Glutamatergic neuron (in vitro differentiated cells): ENCODE data around the gene CBFA2T3. TPM values are rescaled to one million over a fixed set of nuclear protein-coding genes. Genes with fewer than 3 reads are reported as not detected.
A peak's percentile ranks its signal among the peaks of the same experiment; 100 is the strongest.

Experiments used
- DNase-seq: peaks from one replicate; pipeline ENCODE4 v3.0.0; 2022
- H3K27ac Mint-ChIP-seq: one replicate; pipeline ENCODE4 v1.8.0; 2020; ENCODE audit warnings: mild to moderate bottlenecking, mixed read lengths, inconsistent platforms; ENCODE audit not compliant: unreplicated experiment
- H3K27me3 Mint-ChIP-seq: one replicate; pipeline ENCODE4 v1.8.0; 2020; ENCODE audit warnings: mild to moderate bottlenecking, moderate library complexity, mixed read lengths, inconsistent platforms; ENCODE audit not compliant: unreplicated experiment
- H3K36me3 Mint-ChIP-seq: one replicate; pipeline ENCODE4 v1.8.0; 2020; ENCODE audit warnings: mild to moderate bottlenecking, mixed read lengths, inconsistent platforms; ENCODE audit not compliant: unreplicated experiment
- H3K4me1 Mint-ChIP-seq: one replicate; pipeline ENCODE4 v1.8.0; 2020; ENCODE audit warnings: mild to moderate bottlenecking, low read depth, mixed read lengths, inconsistent platforms; ENCODE audit not compliant: unreplicated experiment
- H3K4me3 Mint-ChIP-seq: one replicate; pipeline ENCODE4 v1.8.0; 2020; ENCODE audit warnings: mild to moderate bottlenecking, mixed read lengths, inconsistent platforms; ENCODE audit not compliant: unreplicated experiment
- H3K9me3 Mint-ChIP-seq: one replicate; pipeline ENCODE4 v1.8.0; 2020; ENCODE audit warnings: mild to moderate bottlenecking, moderate library complexity, mixed read lengths, inconsistent platforms; ENCODE audit not compliant: unreplicated experiment
- CTCF ChIP-seq: fragments of 200-600 bp; sonication (generic); IDR thresholded peaks from one replicate; pipeline ENCODE4 v1.5.0; 2021; ENCODE audit not compliant: partially characterized antibody, unreplicated experiment
- total RNA-seq: library from RNA; stranded (reverse); fragmentation: NEBNext Ultra II Directional; extraction: Animal tissue kit (Norgen Biotek cat#: 25700); gene quantifications from one replicate; pipeline ENCODE4 v1.2.1, GENCODE V29; 2021; ENCODE audit not compliant: unreplicated experiment

Gene CBFA2T3
- total RNA-seq, 1 donor from 2014 or later, result 126 TPM

DNA sequence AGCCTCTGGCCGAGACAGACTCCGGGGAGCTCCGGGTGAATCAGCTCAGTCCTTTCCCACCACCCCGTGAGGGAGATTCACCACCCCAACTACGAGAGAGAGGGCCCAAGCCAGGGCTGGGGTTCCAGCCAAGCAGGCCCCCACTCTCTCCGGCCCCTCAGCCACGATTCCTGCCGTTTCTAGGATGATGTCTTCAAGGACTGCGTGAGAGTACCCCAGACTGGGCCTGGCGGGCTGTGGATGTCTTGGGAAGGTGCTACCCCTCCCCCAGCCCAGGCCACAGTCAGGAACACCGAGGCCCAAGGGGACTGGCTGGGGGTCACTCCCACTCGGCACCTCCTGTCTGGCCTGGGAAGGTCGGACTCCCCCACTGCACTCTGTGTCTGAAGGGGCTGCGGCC is 89.0 kb downstream of the CBFA2T3 start:
- no peak overlapping the region for H3K27ac Mint-ChIP-seq
- peaks cover 28% of the 10 kb centered on the region for H3K27me3 Mint-ChIP-seq
- DNase-seq, result no peak
- H3K9me3 Mint-ChIP-seq, result peaks cover 42% of the 10 kb centered on the region
- H3K36me3 Mint-ChIP-seq, result peaks cover 5% of the 10 kb centered on the region
- peaks cover 7% of the 10 kb centered on the region for H3K4me1 Mint-ChIP-seq
- TF ChIP-seq CTCF, result no peak
- H3K4me3 Mint-ChIP-seq, result no peak overlapping the region

GRCh38 chr16:88886845-88887521 is 90.0 kb downstream of the CBFA2T3 start:
- H3K27me3 Mint-ChIP-seq, result peaks cover 30% of the 10 kb centered on the region
- H3K9me3 Mint-ChIP-seq, result peaks cover 38% of the 10 kb centered on the region
- peaks cover 6% of the 10 kb centered on the region for H3K4me1 Mint-ChIP-seq
- peak overlapping the region; percentile 85 for H3K27ac Mint-ChIP-seq
- no peak for TF ChIP-seq CTCF
- H3K4me3 Mint-ChIP-seq, result no peak overlapping the region
- peak; percentile 66 for DNase-seq
- H3K36me3 Mint-ChIP-seq, result peaks cover 5% of the 10 kb centered on the region

GRCh38 chr16:88886420-88886844 is 90.6 kb downstream of the CBFA2T3 start:
- no peak for TF ChIP-seq CTCF
- peak overlapping the region; percentile 38 for H3K27ac Mint-ChIP-seq

GRCh38 chr16:88885693-88886280 is 91.2 kb downstream of the CBFA2T3 start:
- no peak for DNase-seq
- Mint-ChIP-seq H3K4me1 (peaks cover 4% of the 10 kb centered on the region), H3K9me3 (peaks cover 28% of the 10 kb centered on the region), H3K27me3 (peaks cover 24% of the 10 kb centered on the region), H3K27ac (no peak overlapping the region), H3K4me3 (no peak overlapping the region), H3K36me3 (peaks cover 5% of the 10 kb centered on the region)
- TF ChIP-seq CTCF, result no peak

More at GRCh38 chr16:88886420-88886844, 90.6 kb downstream of the CBFA2T3 start:
- peaks cover 4% of the 10 kb centered on the region for H3K4me1 Mint-ChIP-seq
- peaks cover 5% of the 10 kb centered on the region for H3K36me3 Mint-ChIP-seq
- DNase-seq, result no peak
- no peak overlapping the region for H3K4me3 Mint-ChIP-seq
- H3K9me3 Mint-ChIP-seq, result peaks cover 34% of the 10 kb centered on the region
- peaks cover 28% of the 10 kb centered on the region for H3K27me3 Mint-ChIP-seq
